Activated T-cell treated with anti-CD3 and anti-CD28 coated beads, Interleukin-2, amount 50 U/mL, for 24 hours (primary cell): ENCODE results near the gene HDAC9.

Experiments used
- DNase-seq: peaks from one replicate; pipeline ENCODE4 v3.0.0-alpha.2; 2020
- H3K27ac Mint-ChIP-seq: 2 replicates; pipeline ENCODE4 v1.8.0; 2020; ENCODE audit warnings: mild to moderate bottlenecking, mixed read lengths
- H3K27me3 Mint-ChIP-seq: 2 replicates; pipeline ENCODE4 v1.8.0; 2020; ENCODE audit warnings: mixed read lengths
- H3K36me3 Mint-ChIP-seq: 2 replicates; pipeline ENCODE4 v1.8.0; 2020; ENCODE audit warnings: low read depth, mixed read lengths
- H3K4me1 Mint-ChIP-seq: 2 replicates; pipeline ENCODE4 v1.8.0; 2020; ENCODE audit warnings: low read depth, mixed read lengths
- H3K4me3 Mint-ChIP-seq: 2 replicates; pipeline ENCODE4 v1.8.0; 2020; ENCODE audit warnings: mild to moderate bottlenecking, moderate library complexity, mixed read lengths
- H3K9me3 Mint-ChIP-seq: 2 replicates; pipeline ENCODE4 v1.8.0; 2020; ENCODE audit warnings: mixed read lengths

The HDAC9 gene

DNA sequence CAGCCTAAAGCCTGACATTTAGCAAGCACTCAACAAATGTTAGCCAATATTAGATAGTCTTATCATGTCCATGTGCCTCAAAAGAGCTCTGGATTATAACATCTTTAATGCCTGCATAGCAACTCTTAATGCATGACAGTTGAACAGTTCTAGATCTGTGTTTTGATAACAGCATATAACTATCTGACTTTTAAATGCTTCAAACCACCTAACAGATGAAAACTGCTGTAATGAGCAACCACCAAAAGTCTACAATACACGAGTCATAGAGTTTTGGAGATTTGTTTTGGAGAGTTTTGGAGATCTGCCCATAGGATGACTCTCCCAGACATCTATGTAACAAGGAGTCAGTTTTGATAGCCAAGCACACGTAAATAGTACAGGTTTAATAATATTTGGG is 394.6 kb downstream of the HDAC9 start:
- H3K4me3 Mint-ChIP-seq = no peak overlapping the region
- H3K9me3 Mint-ChIP-seq = peaks cover 2% of the 10 kb centered on the region
- DNase-seq = no peak
- H3K4me1 Mint-ChIP-seq = no peaks in the 10 kb centered on the region
- no peaks in the 10 kb centered on the region for H3K27me3 Mint-ChIP-seq
- H3K27ac Mint-ChIP-seq = no peak overlapping the region
- H3K36me3 Mint-ChIP-seq = no peaks in the 10 kb centered on the region

DNA sequence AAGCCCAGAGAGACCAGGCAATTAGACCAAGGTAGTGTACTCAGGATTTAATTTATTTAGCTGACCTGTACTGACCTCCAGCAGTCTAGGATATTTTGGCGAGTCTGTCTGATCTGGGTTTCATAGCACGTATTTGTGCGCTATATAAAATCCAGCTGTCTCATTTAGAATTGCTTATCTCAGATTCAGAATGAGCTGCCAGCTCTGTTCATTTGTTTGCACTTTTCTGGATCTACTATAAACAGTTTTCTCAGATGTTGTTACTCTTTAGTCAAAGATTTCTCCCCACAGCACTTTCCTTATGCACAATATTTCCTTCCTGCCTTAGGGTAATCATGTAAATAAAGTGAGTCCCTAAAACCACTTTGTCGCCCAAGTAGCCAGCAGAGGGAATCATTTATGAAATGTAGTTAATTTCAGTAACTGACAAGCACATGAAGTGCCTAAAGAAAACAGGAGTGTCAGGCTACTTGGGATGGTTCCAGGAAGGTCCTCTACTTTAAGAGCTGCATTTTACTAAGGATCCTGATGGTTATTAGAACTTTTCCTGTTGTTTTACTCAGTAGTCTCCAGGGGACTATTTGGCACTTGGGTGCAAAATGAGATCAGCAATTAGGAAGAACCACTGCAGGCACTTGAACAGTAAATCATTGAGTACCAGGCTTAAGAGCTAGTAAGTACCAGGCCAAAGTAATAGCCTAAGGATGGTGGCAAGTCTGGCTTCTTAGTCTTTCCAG is 395.5 kb downstream of the HDAC9 start:
- DNase-seq = no peak
- no peaks in the 10 kb centered on the region for H3K4me1 Mint-ChIP-seq
- no peaks in the 10 kb centered on the region for H3K27me3 Mint-ChIP-seq
- H3K27ac Mint-ChIP-seq = no peak overlapping the region
- H3K4me3 Mint-ChIP-seq = no peak overlapping the region
- H3K9me3 Mint-ChIP-seq = peaks cover 2% of the 10 kb centered on the region
- no peaks in the 10 kb centered on the region for H3K36me3 Mint-ChIP-seq

DNA sequence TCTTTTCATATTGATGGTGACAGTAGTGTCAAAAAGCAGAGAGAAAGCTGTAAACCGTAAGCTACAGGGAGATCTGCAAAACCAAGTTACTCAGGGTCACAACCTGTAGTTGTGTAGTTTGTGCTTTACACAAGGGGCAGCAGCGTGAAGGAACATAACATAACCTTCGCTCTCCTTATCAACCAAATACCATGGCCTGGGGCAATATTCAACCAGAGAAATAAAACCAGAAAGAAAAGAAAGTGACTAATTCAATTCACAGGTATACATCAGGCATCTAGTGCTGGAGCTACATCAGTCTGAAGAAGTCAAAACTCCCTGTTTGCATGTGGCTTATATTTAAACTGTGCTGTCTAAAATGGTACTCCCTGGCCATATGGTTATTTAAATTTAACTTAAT is 397.6 kb downstream of the HDAC9 start:
- H3K27ac Mint-ChIP-seq = no peak overlapping the region
- no peaks in the 10 kb centered on the region for H3K36me3 Mint-ChIP-seq
- peaks cover 2% of the 10 kb centered on the region for H3K9me3 Mint-ChIP-seq

DNA sequence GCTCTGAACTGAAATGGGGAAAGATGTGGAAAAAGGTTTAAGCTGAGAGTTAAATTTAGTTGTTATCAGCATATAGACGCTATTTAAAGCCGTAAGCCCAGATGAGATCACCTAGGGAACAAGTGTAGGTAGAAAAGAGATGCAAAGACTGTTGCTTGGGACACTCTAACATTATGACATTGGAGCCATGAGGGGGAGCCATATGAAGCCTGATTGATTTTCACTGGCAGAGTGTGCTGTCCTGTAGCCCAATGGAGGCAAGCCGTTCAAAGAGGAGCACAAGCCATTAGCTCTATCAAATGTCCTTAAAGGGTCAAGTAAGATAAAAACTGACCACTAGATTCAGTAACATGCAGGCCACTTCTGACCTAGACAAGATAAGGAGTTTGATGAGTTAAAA is 398.6 kb downstream of the HDAC9 start:
- H3K9me3 Mint-ChIP-seq = no peaks in the 10 kb centered on the region
- no peak overlapping the region for H3K4me3 Mint-ChIP-seq
- no peaks in the 10 kb centered on the region for H3K4me1 Mint-ChIP-seq
- no peak for DNase-seq
- H3K36me3 Mint-ChIP-seq = no peaks in the 10 kb centered on the region
- no peak overlapping the region for H3K27ac Mint-ChIP-seq
- no peaks in the 10 kb centered on the region for H3K27me3 Mint-ChIP-seq

More for the DNA sequence above, 397.6 kb downstream of the HDAC9 start:
- Mint-ChIP-seq H3K4me1 (no peaks in the 10 kb centered on the region), H3K27me3 (no peaks in the 10 kb centered on the region), H3K4me3 (no peak overlapping the region)
- DNase-seq = no peak

DNA sequence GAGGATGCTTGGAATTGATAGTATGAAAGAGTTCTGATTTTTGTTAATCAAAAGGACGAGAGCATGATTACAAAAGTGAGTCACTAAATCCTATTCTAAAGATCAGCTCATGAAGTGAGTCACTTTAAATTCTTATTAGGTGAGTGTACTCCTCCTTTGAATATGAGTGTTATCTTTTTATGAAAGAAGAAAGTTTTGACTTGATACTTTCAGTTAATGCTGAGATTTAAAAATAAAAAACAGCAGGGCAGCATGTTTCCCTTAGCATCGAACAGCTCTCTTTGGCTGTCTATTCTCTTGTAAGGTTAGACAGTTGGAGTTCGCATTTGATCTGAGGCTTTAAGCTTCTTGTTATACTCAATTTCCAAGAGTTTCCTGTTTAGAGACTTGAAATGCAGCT is 399.9 kb downstream of the HDAC9 start:
- Mint-ChIP-seq H3K9me3 (no peaks in the 10 kb centered on the region), H3K36me3 (no peaks in the 10 kb centered on the region), H3K27me3 (no peaks in the 10 kb centered on the region), H3K4me3 (no peak overlapping the region), H3K27ac (no peak overlapping the region), H3K4me1 (no peaks in the 10 kb centered on the region)
- DNase-seq = no peak

DNA sequence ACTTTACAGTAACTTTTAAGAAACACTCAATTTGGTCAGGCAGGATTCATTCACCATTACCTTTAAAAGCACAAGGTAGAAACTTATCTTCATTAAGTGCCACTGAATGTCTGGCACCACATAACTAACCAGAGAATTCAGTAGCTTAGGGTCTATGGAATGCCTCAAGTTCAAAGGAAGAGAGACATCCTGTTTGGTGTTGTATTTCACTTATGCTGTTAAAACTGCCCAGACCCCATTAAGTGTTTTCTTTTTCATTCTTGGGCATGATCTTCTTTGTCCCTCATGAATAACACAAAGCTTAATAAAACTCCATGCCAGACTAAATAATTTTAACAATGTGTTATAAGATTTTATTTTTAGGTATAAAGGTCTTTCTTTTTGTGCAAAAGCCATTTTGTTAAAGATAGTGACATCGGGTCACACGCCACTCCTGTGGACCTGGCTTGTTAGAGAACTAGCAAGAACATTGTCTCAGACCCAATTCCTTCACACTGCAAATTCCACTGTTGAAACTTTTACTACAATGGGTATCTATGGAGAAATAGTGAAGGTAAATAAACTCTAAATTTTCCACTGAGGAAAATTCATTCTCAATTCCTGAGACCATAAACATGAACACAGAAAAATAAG is 400.9 kb downstream of the HDAC9 start:
- DNase-seq = no peak
- H3K36me3 Mint-ChIP-seq = no peaks in the 10 kb centered on the region
- no peaks in the 10 kb centered on the region for H3K27me3 Mint-ChIP-seq
- no peaks in the 10 kb centered on the region for H3K9me3 Mint-ChIP-seq
- H3K27ac Mint-ChIP-seq = no peak overlapping the region
- no peak overlapping the region for H3K4me3 Mint-ChIP-seq
- no peaks in the 10 kb centered on the region for H3K4me1 Mint-ChIP-seq

DNA sequence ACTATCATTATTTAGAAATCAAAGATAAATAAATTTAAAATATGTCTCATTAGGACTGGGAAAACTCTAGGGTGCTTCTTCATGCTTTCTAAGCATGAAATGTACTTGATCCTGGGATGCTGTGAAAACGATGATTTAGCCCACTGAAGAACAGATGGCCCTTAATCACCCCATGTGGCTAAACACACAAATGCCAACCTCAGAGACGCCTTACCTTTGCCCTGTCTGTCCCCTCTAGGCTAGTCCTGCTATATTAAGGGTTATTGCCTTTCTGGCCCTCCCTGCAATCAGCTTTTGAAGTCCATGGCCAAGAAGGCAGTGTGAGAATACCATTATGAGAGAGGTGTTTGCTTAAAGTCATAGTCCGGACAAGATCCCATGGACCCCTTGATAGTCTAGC is 404.7 kb downstream of the HDAC9 start:
- H3K4me3 Mint-ChIP-seq = no peak overlapping the region
- DNase-seq = no peak
- H3K27me3 Mint-ChIP-seq = no peaks in the 10 kb centered on the region
- peaks cover 5% of the 10 kb centered on the region for H3K9me3 Mint-ChIP-seq
- no peaks in the 10 kb centered on the region for H3K36me3 Mint-ChIP-seq
- no peak overlapping the region for H3K27ac Mint-ChIP-seq
- H3K4me1 Mint-ChIP-seq = no peaks in the 10 kb centered on the region

DNA sequence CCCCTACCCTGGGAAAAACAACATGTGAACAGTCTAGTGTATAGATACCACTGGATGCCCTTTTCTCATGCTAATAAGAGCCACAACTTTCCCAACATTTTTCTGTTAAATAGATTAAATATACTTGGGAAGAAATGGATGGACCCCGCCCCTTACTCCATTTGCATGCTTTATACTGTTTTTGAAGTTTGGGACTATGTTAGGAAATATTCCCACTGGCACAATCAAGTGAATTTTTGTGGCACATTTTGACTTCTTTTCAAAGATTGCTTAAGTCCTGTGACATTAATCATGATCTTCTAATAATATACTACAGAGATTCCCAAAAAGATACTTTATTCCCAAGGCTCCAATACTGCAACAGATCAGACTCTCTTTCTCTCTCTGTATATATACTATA is 405.3 kb downstream of the HDAC9 start:
- H3K36me3 Mint-ChIP-seq = no peaks in the 10 kb centered on the region
- H3K27ac Mint-ChIP-seq = no peak overlapping the region
- peaks cover 5% of the 10 kb centered on the region for H3K9me3 Mint-ChIP-seq
- H3K4me3 Mint-ChIP-seq = no peak overlapping the region
- no peak for DNase-seq
- no peaks in the 10 kb centered on the region for H3K27me3 Mint-ChIP-seq
- no peaks in the 10 kb centered on the region for H3K4me1 Mint-ChIP-seq

DNA sequence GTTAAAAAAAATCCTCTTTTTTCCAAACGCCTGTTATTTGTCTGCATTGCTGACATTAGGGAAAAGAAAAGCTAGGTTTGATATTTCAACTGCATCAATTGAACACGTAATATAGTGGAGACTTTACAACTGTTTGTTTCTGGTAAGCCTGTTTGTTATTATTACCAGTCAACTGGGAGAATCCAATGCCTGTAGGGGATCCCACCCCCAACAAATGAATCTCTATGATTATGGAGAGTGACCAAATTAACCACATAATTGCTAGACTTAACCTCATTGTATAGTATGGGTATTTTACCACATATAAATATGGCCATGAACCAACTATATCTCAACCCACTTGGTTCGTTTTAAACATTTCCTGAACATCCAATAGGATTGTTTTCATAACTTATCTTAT is 405.8 kb downstream of the HDAC9 start:
- no peaks in the 10 kb centered on the region for H3K27me3 Mint-ChIP-seq
- DNase-seq = no peak
- H3K4me3 Mint-ChIP-seq = no peak overlapping the region
- peaks cover 5% of the 10 kb centered on the region for H3K9me3 Mint-ChIP-seq
- H3K27ac Mint-ChIP-seq = no peak overlapping the region
- no peaks in the 10 kb centered on the region for H3K36me3 Mint-ChIP-seq
- H3K4me1 Mint-ChIP-seq = no peaks in the 10 kb centered on the region

DNA sequence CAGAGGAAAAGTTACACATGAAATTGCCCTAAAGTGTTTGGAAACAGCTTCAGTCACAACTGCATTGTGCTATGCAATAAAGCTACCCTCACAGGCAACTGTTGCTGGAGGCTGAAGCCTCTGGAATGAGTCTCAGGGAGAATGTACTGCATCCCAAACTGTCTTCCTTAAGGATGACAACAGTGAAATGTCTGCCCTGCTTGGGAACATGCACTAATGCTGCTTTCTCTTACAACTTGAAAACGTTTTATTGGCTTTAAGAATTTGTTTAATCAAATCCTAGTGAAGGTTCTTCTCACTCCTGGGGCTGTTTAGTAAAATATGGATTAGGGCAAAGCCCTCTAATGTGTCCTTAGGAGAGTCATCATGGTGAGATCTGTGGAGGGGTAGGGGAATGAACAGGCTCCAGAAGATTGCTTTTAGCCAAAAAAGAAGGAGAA is 406.5 kb downstream of the HDAC9 start:
- no peaks in the 10 kb centered on the region for H3K36me3 Mint-ChIP-seq
- no peak overlapping the region for H3K4me3 Mint-ChIP-seq
- H3K27ac Mint-ChIP-seq = no peak overlapping the region
- DNase-seq = no peak
- peaks cover 5% of the 10 kb centered on the region for H3K9me3 Mint-ChIP-seq
- no peaks in the 10 kb centered on the region for H3K4me1 Mint-ChIP-seq
- H3K27me3 Mint-ChIP-seq = no peaks in the 10 kb centered on the region

DNA sequence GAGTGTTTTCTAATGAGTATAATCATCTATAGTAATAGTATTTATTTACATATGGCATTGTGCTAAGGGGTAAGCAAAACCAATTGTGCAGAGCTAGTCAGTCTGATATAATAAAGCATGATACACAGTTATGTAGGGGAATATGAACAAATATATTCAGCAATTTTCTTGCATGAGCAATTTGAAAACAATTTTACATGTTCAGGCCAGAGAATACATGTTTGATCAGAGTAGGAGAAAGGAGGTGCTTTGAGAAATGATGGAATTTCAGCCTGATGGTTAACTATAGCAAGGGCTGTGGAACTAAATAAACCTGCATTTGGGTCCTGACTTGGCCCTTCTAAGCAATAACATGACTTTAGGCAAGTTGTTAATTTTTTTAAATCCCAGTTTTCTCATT is 407.3 kb downstream of the HDAC9 start:
- H3K36me3 Mint-ChIP-seq = no peaks in the 10 kb centered on the region
- peaks cover 5% of the 10 kb centered on the region for H3K9me3 Mint-ChIP-seq
- no peaks in the 10 kb centered on the region for H3K27me3 Mint-ChIP-seq

DNA sequence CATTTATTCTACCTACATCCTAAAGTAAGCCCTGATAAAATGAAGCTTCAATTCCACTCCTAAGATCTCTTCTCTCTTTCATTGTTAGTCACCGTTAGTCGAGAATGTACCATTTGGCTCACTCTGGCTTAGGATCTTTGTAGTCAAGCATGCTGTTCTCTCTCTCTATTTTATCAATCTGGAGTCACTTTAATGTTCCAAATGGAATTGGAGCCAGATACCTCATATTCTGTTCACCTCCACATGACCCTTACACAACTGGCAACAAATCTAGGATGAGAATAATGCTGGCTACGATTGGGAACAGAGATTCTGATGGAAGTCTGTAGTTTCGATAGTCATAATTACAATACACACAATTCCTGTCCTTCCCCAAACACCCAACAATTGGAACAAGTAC is 408.1 kb downstream of the HDAC9 start:
- Mint-ChIP-seq H3K4me1 (no peaks in the 10 kb centered on the region), H3K36me3 (no peaks in the 10 kb centered on the region), H3K27me3 (no peaks in the 10 kb centered on the region), H3K4me3 (no peak overlapping the region), H3K9me3 (peaks cover 8% of the 10 kb centered on the region), H3K27ac (no peak overlapping the region)
- no peak for DNase-seq

More for the DNA sequence above, 407.3 kb downstream of the HDAC9 start:
- Mint-ChIP-seq H3K4me3 (no peak overlapping the region), H3K27ac (no peak overlapping the region), H3K4me1 (no peaks in the 10 kb centered on the region)
- DNase-seq = no peak

DNA sequence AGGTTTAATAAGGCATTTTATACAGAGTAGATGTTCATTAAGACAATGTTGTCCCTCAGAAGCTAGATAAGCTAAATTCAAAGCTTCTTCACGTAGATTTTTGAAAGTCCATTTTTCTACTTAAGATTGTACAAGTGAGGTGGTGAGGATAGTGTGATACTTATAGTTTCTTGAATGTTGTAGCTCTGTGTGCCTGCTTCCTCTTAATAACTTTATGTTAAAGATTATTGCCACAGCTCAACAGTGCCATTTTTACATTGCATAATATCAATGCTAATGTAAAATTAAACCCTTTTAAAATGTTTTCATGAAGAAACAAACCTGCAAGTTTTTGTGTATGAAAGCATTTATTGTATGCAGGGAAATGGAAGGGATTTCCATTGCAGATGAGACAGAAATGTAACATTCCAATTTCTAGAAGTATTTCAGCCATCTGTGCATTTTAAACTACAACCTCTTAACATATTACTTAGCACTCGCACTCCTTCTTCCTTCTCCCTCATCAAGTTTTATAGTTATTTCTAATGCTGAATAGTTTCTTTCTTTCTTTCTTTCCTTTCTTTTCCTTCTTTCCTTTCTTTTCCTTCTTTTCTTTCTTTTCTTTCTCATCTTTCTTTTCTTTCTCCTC is 409.9 kb downstream of the HDAC9 start:
- Mint-ChIP-seq H3K9me3 (peaks cover 15% of the 10 kb centered on the region), H3K27ac (no peak overlapping the region), H3K36me3 (no peaks in the 10 kb centered on the region), H3K4me1 (no peaks in the 10 kb centered on the region), H3K4me3 (no peak overlapping the region), H3K27me3 (no peaks in the 10 kb centered on the region)
- DNase-seq = no peak

DNA sequence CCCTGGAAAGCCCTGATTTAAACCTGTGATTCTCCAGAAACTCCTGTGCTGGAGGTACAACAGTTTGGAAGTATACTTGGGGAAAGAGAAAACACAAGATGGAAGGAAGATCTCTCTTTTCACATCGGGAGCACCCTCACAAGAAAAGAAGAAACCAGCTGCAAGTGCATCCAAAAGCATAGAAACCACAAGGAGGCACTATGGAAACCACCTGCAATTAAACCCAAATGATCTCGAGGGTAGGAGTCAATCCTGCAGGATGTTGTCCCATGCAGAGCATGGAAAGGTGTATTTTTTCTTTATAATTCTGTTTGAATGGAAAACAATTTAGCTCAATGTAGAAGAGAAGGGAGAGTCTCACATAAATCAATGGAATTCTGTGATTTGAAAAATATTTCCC is 411.4 kb downstream of the HDAC9 start:
- no peaks in the 10 kb centered on the region for H3K27me3 Mint-ChIP-seq
- no peaks in the 10 kb centered on the region for H3K36me3 Mint-ChIP-seq
- no peak for DNase-seq
- no peak overlapping the region for H3K4me3 Mint-ChIP-seq
- H3K9me3 Mint-ChIP-seq = peaks cover 17% of the 10 kb centered on the region
- no peaks in the 10 kb centered on the region for H3K4me1 Mint-ChIP-seq
- H3K27ac Mint-ChIP-seq = no peak overlapping the region

DNA sequence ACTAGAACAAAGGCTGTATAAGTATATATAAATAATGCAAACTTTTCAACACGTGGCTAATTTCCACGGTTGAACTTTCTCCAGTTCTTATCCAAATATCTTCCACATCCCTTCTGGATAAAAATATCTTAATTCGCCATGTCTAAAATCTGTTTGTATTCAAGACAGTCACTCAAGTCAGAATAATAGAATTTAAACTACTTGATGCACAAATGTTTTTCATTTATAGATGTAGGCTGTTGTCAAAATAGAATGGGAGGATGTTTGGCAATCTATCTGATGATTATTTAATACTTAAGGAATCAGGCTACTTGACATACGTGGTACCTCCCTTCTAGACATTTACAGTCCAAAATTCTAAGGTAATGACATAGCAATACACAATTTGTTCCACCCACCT is 417.6 kb downstream of the HDAC9 start:
- H3K4me1 Mint-ChIP-seq = no peaks in the 10 kb centered on the region
- H3K9me3 Mint-ChIP-seq = peaks cover 12% of the 10 kb centered on the region
- no peak overlapping the region for H3K4me3 Mint-ChIP-seq
- H3K36me3 Mint-ChIP-seq = no peaks in the 10 kb centered on the region
- H3K27ac Mint-ChIP-seq = no peak overlapping the region
- no peak for DNase-seq
- H3K27me3 Mint-ChIP-seq = no peaks in the 10 kb centered on the region
